Stimulated activated CD4-positive, alpha-beta T cell treated with anti-CD3 and anti-CD28 coated beads, Interleukin-12 subunit alpha, Interleukin-12 subunit beta, amount 100 ng/mL, for 4 hours (primary cell): ENCODE results near the gene ARHGEF4.
"Not testable (repeated sequence)": the region's sequence is repeated elsewhere in the genome, so short reads cannot be mapped to it uniquely, and the experiment has no call there.

Source experiments
- DNase-seq: peaks from one replicate; pipeline ENCODE4 v3.0.0-alpha.2; 2020

The ARHGEF4 gene

DNA sequence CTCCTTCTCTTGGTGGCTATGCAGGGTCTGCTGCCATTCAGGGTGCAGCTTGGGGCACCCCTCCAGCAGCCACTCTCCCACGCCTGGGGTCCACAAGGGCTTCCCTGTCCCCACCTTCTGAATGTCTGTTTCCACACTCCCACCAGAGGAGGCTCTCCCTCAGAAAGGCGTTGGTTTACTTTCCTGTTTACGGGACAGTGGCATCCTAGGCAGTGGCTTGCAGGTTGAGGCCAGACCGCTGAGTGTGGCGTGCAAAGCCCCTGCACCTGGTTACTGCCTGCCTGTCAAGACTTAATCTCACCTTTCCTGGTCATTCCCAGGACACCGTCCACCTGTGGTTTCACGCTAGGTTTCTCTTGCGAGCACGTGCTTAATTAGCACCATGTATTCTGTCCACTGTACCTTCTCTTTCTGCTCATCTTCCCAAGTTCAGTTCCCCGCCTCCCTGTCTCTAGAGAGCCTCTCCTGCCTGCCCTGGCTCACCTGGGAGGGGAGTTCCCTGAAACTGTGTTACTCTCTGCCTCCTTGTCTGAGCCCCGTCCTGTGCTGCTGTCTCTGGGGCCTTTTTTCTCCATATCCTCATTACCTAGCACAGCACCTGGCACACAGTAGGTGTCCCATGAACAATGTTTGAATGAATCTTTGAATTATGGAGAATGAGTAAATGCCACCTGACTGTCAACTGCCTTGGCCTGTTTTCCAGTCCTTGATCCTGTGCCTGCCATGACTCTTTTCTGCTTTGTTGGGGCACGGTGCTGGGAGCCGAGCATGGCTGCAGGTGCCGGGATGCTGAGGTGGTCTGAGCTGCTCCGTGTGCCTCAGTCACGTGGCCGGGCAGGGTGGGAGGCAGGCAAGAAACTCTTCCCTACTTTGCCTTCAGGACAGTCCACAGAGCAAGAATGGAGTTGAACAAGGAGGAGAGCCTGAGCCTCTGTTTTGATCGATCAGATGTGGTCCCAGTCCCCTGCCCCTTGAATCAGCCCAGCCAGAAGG, 56.4 kb downstream of the ARHGEF4 start:
- no peak for DNase-seq

DNA sequence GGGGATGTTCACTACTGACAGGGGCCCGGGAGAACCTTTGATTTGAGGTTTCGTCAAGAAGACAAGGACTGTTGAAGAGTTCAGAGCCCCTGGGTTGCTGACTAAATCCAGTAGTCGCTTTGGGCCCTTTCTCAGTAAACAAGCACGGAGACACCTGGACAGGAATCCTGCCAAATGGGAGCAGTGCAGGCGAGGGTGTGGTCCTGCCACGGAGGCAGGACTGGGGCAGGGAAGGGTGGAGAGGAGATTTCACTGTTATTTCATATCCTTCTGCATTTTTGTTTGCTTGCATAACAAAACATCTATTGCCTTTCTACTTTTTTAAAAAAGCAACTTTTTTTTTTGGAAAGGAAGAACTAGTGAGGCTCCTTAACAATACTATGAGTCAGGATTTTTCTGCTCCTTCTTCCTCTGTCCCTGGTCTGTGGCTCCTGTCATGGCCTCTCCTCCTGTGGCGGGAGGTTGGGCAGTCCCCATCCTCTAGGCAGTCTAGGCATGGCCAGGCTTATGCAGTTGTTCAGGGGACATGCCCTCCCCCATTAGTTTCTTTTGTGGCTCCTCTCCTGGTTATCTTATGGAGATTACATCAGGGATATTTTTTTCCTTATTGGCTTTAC, 57.7 kb downstream of the ARHGEF4 start:
- no peak for DNase-seq

DNA sequence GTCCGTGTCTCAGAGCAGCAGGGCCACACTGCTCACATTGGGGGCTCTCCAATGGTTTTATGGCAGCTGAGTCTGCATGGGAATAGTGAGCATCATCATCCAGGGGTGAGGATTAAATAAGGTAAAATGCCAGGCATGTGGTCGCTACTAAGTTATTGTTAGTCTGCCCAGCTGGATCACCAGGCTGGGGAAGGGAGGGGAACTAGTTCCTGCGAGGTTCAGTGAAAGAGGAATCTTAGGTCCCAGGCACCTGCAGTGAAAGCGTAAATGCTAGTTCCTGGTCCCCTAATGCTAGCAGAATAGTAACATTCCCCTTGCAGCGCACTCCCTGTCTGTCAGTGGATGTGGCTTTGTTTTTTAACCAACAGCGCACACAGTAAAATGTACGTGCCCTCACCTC, 60.1 kb downstream of the ARHGEF4 start:
- DNase-seq: no peak

DNA sequence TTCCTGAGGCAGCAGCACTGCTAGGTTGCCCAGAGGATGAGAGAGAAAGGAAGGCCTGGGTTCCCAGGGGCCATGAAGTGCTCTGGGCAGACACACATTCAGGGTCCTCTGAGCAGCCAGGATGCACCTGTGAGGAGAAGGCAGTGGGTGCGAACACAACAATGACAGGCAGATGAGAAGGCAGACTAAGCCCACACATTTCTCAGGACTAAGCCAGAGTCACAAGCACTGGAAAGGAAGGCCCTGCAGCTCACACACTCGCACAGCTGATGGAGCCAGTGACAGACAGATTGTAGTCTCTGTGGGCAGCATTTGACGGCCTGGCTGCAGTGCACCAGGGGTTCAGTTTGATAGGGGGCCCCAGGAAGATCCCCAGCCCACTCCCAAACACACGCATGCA, 61.8 kb downstream of the ARHGEF4 start:
- DNase-seq: no peak

DNA sequence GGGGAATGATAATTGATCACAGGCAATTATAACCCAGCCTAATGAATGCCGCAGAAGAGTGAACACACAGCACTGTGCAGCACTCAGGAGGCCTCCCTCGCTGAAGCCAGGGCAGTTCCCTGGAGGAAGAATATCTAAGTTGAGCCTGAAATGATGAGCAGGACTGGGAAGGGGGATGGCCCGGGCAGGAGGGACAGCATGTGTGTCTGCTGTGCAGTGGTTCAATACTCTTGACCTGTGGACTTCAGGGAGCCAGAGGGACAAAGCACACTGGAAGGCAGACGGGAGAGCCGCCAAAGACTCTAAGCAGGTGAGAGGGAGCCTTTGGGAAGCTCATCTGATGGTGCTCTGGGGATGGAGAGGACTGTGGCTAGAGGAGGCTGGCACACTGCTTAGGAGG, 62.6 kb downstream of the ARHGEF4 start:
- no peak for DNase-seq

DNA sequence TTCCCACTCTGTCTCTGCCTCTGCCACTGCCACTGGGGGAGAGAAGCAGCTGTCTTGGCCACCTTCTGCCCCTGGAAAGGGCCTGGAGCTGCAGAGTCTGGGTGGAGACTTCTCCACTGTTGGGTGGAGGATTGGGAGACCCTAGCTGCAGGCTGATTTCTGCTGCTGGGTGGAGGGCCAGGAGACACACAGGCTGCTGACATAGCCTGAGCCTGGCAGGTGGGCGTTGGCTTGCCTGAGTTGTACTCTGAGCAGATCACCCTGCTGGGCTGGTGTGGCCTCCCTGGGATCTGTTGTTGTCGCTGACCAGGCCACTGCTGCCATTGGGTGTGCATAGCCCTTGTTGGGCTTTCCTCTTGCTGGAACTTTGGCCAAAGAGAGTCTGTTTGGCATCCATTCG, 64.3 kb downstream of the ARHGEF4 start:
- DNase-seq: no peak

DNA sequence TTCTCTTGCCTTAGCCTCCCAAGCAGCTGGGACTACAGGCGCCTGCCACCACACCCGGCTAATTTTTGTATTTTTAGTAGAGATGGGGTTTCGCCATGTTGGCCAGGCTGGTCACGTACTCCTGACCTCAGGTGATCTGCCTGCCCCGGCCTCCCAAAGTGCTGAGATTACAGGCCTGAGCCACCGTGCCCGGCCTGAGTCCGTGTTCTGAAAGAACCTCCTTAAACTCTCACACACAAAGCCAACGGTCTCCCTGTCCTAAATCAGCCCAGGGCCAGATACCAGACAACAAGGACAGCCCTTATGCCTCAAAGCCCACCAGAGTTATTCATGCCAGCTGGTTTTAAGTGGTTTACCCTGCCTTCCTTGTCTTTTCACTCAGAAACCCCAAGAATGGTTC, 64.9 kb downstream of the ARHGEF4 start:
- DNase-seq: not testable (repeated sequence)

DNA sequence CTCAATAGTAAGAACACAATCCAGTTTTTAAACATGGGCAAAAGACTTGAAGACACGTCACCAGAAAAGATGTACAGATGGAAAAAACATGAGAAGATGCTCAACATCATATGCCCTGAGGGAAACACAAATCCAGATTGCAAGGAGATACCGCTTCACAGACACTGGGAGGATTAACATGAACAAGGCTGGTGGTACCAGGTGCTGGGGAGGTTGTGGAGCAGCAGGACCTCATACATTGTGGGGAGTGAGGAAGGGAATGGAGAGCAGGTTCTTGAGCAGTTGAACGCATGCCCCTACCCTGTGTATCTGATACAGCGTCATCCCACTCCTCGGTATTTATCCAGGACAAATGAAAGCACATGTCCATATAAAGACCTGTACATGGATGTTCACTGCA, 72.1 kb downstream of the ARHGEF4 start:
- no peak for DNase-seq

DNA sequence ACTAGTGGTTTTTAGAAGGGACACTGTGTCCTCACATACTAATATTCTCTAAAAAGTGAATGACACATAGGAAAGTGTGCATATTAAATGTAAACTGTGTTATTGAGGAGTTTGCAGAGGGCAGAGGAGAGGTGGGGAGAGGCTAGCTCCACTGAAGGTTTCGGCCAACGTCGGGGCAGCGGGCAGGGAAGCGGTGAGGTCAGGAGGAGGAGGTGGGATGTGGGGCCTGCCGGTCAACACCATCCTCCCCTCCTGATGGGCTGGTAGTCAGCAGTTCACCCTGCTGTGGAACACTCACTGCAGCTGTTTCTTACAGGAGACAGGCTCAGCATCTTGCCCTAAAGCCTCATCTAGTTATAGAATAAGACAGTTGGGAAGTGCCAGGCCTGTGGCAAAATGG, 74.2 kb downstream of the ARHGEF4 start:
- DNase-seq: no peak

DNA sequence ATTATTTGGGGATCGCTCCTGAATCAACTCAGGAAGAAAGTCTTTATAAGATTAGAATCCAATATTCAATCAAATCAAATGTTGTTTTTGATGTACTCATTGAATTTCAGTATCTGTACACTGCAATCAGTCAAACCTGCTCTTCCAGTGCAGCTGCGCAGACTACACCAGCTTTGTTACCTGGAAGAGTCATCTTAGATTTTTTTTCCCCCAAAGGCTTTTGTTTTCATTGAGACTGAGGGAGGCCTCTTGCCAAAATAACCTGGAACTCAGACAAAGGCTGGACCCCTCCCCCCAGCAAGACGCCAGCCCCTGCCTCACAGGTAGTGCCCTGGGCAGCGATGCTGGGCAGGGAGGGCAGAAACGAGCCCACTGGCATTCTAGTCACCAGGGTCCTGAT, 74.8 kb downstream of the ARHGEF4 start:
- DNase-seq: no peak

DNA sequence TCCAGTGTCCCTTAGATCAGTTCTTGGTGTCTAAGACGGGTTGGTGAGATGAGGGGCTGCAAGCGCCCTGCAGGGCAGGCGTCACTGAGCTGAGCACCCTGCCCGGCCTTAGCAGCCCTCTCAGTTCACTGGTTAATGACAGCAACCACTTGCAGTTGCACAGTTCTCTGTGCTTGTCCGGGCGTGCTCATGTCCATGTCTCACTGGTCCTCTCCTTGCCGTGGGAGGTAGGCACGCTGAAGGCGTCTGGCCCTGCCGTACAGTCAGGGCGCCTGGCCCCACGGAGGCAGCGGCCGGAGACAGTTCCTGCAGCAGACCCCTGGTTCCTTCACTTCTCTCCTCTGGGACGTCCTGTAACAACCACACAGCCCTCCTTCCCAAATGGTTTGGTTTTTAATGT, 75.3 kb downstream of the ARHGEF4 start:
- DNase-seq: no peak

DNA sequence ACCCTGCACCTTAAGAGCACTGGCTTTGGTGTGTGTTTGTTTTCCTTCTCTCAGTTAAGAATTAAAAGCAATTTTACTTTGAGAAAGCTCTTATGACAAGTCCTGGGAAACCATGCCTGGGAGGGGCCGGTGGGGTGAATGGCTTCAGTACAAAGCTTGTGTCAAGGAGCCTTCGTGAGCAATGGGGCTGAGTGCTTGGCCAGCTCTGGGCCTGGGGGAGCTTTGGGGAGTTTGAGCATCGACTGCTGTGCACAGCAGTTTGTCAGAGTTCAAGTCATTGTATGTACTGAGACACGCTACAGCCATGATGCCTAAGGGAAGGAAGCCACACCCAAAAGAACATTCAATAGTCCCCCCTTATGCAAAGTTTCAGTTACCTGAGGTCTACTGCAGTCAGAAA, 75.8 kb downstream of the ARHGEF4 start:
- DNase-seq: no peak

DNA sequence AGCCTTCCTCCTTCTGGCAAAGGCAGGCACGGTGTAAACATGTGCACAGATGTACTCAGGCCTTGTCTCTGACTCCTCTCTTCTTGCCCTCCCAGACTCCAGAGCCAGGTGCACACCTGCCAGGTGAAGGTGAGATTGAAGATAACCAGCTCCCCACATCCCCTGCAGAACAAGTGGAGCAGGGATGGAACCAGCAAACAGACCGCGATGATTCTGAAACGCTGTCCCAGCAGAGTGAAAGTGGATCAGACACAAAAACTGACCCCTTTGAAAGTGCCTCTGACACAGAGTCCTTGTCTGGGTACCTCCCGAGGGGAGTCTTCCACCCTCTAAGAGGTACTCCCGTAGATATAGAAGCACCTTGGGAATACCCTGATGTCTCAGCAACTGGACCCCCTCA, 77.2 kb downstream of the ARHGEF4 start:
- DNase-seq: no peak

DNA sequence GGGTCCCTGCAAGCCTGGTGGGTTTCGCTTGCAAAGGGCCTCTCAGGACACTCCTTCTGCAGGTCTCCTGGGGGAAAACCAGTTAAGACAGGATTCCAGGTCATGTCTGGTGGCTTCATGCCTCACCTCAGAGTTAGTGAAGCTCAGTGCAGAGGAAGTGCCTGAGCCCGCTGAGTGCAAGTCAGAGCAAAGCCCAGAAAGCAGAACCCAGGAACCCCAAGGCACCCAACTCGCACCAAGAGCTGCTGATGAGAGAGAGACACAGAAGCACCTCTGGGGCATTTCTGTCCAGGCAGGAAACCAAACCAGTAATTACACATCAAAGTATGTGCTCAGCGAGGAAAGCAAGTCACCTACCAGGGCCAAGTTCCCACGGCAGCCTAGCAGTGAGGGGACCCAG, 78.4 kb downstream of the ARHGEF4 start:
- DNase-seq: no peak

DNA sequence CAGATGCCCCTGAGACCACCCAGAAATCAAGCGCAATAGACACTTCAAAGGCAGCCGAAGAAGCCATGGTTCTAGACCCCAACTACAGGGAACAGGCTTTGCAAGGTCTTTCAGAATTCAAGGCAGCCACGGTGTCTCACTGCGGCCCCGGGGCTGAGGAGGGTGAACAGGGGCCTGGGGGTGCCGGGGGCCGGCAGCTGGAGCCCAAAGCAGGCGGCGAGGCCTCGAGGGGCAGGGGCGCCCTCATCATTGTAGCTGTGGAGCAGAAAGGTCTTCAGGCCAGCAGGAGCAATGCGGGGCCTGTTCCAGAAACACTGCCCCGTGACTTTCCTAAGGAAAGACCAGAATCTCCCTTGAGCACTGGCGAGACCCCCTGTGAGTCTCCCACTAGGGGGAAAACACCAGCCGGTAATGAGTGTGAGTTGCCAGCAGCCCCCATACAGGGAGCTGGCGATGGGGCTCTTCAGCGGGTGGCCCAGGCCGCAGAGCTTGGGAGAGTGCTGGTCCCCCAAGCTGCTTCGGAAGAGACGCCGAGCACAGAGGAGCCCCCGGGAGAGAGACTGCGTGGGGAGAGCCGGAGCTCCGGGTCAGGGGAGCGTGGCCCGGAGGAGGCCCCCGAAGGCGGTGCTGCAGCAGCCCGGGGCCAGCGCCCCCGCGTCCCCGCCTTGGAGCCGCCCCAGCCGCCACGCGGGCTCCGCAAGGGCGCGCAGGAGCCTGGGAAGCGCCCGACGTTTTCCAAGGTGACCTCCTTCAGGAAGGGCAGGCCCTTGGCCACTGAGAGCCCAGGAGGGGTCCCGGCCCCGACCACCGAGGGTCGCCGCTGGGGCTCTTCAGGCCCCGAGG, 79.1 kb downstream of the ARHGEF4 start:
- DNase-seq: no peak

DNA sequence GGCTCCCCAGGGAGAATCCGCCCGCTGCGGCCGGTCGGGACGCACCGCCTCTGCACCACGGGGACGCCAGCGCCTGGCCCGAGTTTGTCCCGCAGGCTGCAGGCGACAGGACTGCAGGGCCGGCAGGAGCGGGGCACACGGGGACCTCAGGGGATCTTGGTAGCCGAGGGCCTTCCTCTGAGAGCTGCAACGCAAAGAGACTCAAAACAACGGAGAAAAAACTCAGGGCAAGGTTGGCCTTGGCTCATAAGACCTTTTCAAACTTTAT, 79.7 kb downstream of the ARHGEF4 start:
- no peak for DNase-seq

DNA sequence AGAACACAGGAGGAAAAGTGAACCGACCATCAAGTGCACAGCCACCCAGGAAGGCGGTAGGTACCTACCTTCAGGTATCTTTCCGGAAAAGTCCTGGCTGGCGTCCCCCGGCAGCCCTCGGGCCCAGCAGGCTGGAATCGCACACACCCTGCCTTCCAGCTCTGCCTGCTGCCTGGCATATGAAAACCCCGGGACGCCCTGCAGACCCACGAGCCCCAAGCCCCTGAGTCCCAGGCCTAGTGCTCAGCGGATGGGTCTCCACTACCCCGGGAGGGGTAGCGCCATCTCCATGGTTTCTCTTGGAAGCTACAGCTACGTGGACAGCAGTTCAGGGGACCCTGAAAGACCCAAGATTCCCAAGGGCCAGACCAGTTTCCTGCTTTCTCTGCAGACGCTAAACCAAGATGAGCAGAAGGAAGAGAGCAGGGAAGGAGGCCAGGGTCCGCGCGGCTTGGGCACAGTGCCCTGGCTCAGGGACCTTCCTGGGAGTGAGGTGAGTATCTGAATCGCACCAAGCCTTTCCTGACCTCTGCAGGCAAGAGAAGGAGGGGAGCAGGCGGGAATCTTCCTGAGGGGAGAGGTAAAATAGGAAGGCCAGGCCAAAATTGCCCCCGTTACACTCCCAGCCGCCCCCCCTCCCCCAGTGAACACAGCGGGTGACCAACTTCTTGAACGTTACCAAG, 80.4 kb downstream of the ARHGEF4 start:
- no peak for DNase-seq

DNA sequence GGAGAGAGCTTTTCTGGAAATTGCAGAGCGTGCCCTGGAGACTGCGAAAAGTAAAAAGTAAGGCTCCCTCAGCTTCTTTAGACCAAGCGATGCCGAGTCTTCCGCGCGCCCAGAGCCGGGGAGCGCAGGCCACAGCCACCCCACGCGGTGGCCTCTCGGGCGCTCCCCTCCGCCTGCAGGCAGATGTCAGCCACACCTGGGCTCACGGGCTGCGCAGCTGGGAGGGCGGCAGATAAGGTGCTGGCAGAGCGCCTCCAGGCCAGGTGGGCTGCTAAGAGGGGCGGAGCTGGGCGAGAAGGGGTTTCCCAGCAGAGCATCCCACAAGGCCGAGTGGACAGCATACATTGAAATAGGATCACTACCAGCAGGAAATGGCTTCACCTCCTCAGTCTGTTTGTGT, 81.7 kb downstream of the ARHGEF4 start:
- no peak for DNase-seq

DNA sequence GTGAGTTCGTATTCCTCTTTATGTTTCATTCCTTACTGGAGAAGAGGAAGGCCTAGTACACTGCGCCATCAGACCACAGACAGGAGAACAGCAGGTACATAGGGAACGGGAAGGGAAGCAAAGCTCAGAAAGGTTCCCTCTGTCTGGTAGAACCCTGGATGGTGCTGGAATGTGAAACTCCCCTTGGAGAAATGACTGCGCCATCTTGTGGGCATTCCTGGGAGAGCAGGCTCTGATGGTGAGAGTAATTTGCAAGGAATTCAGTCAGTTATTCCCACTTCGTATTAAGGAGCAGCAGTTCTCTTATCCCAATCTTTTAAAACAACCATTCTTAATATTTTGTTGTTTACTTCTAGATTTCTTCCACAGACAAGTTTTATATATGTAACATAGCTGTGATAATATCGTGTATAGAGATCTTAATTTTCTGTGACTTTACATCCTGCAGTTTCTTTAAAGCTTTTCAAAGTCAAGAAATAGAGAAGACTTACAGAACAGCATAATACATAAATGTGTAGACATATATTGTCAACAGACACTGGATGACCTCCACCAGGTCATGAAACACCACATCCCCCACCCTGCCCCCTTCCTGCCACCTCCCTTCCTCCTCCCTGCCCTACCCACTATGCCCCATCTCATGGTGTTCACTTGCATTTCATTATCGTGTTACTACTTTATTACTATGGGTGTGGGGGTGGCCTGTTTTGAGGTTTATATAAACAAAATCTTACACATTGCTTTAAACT, 83.9 kb downstream of the ARHGEF4 start:
- DNase-seq: peak; percentile 55

DNA sequence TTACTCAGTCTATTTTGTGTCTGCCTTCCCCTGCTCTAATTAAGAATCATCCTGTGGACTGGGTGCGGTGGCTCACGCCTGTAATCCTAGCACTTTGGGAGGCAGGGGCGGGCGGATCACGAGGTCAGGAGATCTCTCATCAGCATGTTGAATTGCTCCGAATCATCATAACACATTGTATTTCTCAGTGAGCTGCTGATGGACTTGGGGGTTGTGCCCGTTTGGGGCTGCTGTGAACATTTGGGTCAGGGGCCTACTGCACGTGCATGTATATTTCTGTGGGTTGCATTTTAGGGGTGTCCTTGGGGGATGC, 84.4 kb downstream of the ARHGEF4 start:
- DNase-seq: no peak

DNA sequence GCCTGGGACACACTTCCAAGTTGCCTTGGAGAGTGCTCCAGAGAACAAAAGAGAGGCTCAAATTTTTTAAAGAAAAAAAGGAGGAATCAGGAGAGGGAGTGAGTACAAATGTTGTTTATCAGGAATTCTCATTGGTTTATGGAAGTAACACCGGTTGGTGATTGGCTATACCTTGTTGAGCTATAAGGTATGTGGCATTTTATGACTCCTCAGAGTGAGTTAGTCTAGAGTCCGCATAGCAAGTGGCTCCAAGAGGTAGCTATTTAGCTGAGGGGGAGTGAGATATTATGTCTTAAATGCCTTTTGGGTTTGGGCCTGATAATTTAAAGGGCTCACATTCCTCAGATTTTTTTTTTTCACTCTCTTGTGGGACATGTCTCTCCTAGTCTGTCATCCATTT, 85.7 kb downstream of the ARHGEF4 start:
- no peak for DNase-seq

DNA sequence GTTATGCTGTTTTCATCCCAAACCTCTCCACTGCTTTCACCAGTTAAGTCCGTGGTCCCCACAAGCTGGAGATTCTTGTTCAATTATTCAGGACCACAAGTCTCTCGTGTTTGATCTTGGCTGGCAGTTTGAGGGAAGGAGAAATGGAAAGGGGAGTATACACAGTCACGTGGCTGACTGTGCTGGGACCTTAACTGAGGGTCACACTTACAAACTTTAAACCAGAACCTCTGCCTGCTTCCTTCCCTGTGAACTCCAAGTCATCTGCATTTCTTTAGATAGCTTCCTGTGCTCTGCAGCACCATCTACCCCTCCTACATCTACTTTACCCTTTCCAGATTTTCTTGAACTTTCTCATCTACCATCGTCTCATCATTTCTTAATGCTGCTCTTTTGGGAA, 91.7 kb downstream of the ARHGEF4 start:
- DNase-seq: no peak
